ENCODE data around the gene DES. TPM values are rescaled to one million over a fixed set of nuclear protein-coding genes. Genes with fewer than 3 reads are reported as not detected.

DES gene
- total RNA-seq, 1 experiment from 2014 or later = not detected

- H3K4me3 Mint-ChIP-seq (ENCODE audit: unreplicated experiment) = no peak overlapping the region
- no peak for DNase-seq (ENCODE audit: unreplicated experiment)
- TF ChIP-seq CTCF (IDR thresholded peaks at IDR 0.05; ENCODE audit: unreplicated experiment) = no peak
- H3K27ac Mint-ChIP-seq (ENCODE audit: low read depth, unreplicated experiment) = no peak overlapping the region
- POLR2A ChIA-PET = interaction anchor here (0.7 to 2.2 kb wide), 3 partner anchors 10 to 198 kb away, joined by 3 to 6 read pairs (median 3); partner anchors contain the start of gene DNPEP
- H3K36me3 Mint-ChIP-seq (ENCODE audit: insufficient read depth, unreplicated experiment) = no peaks in the 10 kb centered on the region
- BruUV-seq (replicated peaks) = no TSS peak
- H3K27me3 Mint-ChIP-seq (ENCODE audit: insufficient read depth, unreplicated experiment) = no peaks in the 10 kb centered on the region
- intact Hi-C loops (cut with micrococcal nuclease) = no loop called here
- H3K4me1 Mint-ChIP-seq (ENCODE audit: insufficient read depth, unreplicated experiment) = no peaks in the 10 kb centered on the region
- no peaks in the 10 kb centered on the region for H3K9me3 Mint-ChIP-seq (ENCODE audit: unreplicated experiment)
- CTCF ChIA-PET = interaction anchor here (0.6 to 9.1 kb wide), 4 partner anchors 10 to 1876 kb away, joined by 3 to 287 read pairs (median 3); no protein-coding TSS in a partner anchor
Observed at GRCh38 chr2:219398721-219399363, 19.3 kb upstream of the DES start.

- Mint-ChIP-seq H3K4me1 (ENCODE audit: insufficient read depth, unreplicated experiment) (no peaks in the 10 kb centered on the region), H3K27ac (ENCODE audit: low read depth, unreplicated experiment) (no peak overlapping the region), H3K4me3 (ENCODE audit: unreplicated experiment) (no peak overlapping the region), H3K36me3 (ENCODE audit: insufficient read depth, unreplicated experiment) (no peaks in the 10 kb centered on the region), H3K9me3 (ENCODE audit: unreplicated experiment) (no peaks in the 10 kb centered on the region), H3K27me3 (ENCODE audit: insufficient read depth, unreplicated experiment) (no peaks in the 10 kb centered on the region)
- TF ChIP-seq CTCF (IDR thresholded peaks at IDR 0.05; ENCODE audit: unreplicated experiment) = no peak
- no peak for DNase-seq (ENCODE audit: unreplicated experiment)
- BruUV-seq (replicated peaks) = no TSS peak
- CTCF ChIA-PET = interaction anchor here (0.5 to 9.1 kb wide), 6 partner anchors 9 to 243 kb away, joined by 3 to 287 read pairs (median 4); no protein-coding TSS in a partner anchor
- POLR2A ChIA-PET = interaction anchor here (0.9 kb wide), 1 partner anchor 197 kb away, joined by 3 read pairs; no protein-coding TSS in a partner anchor
- intact Hi-C loops (cut with micrococcal nuclease) = loop anchor here (5.0 kb wide), 1 partner anchor 287 kb away; no protein-coding TSS in a partner anchor
Observed at GRCh38 chr2:219399716-219400478, 18.3 kb upstream of the DES start.

- no peaks in the 10 kb centered on the region for H3K9me3 Mint-ChIP-seq (ENCODE audit: unreplicated experiment)
- no TSS peak for BruUV-seq (replicated peaks)
- no peak overlapping the region for H3K27ac Mint-ChIP-seq (ENCODE audit: low read depth, unreplicated experiment)
- ChIA-PET CTCF (interaction anchor here (0.5 to 9.1 kb wide), 10 partner anchors 10 to 342 kb away, joined by 3 to 287 read pairs (median 4); no protein-coding TSS in a partner anchor), POLR2A (no interaction called here)
- no peaks in the 10 kb centered on the region for H3K36me3 Mint-ChIP-seq (ENCODE audit: insufficient read depth, unreplicated experiment)
- no peaks in the 10 kb centered on the region for H3K4me1 Mint-ChIP-seq (ENCODE audit: insufficient read depth, unreplicated experiment)
- DNase-seq (ENCODE audit: unreplicated experiment) = no peak
- H3K4me3 Mint-ChIP-seq (ENCODE audit: unreplicated experiment) = no peak overlapping the region
- H3K27me3 Mint-ChIP-seq (ENCODE audit: insufficient read depth, unreplicated experiment) = no peaks in the 10 kb centered on the region
- TF ChIP-seq CTCF (IDR thresholded peaks at IDR 0.05; ENCODE audit: unreplicated experiment) = no peak
- intact Hi-C loops (cut with micrococcal nuclease) = loop anchor here (5.0 kb wide), 1 partner anchor 287 kb away; no protein-coding TSS in a partner anchor
Observed at GRCh38 chr2:219400562-219400961, 17.6 kb upstream of the DES start.

GRCh38 chr2:219401606-219402005 is 16.6 kb upstream of the DES start:
- intact Hi-C loops (cut with micrococcal nuclease) = loop anchor here (2.0 to 5.0 kb wide), 2 partner anchors 241 to 286 kb away; no protein-coding TSS in a partner anchor

More at GRCh38 chr2:219401606-219402005, 16.6 kb upstream of the DES start:
- BruUV-seq (replicated peaks) = no TSS peak
- Mint-ChIP-seq H3K36me3 (ENCODE audit: insufficient read depth, unreplicated experiment) (no peaks in the 10 kb centered on the region), H3K27me3 (ENCODE audit: insufficient read depth, unreplicated experiment) (no peaks in the 10 kb centered on the region), H3K27ac (ENCODE audit: low read depth, unreplicated experiment) (no peak overlapping the region), H3K9me3 (ENCODE audit: unreplicated experiment) (no peaks in the 10 kb centered on the region), H3K4me3 (ENCODE audit: unreplicated experiment) (no peak overlapping the region), H3K4me1 (ENCODE audit: insufficient read depth, unreplicated experiment) (no peaks in the 10 kb centered on the region)
- TF ChIP-seq CTCF (IDR thresholded peaks at IDR 0.05; ENCODE audit: unreplicated experiment) = no peak
- ChIA-PET CTCF (interaction anchor here (0.6 to 9.1 kb wide), 31 partner anchors 8 to 304 kb away, joined by 3 to 287 read pairs (median 6); partner anchors contain the start of genes DES and DNPEP), POLR2A (no interaction called here)
- no peak for DNase-seq (ENCODE audit: unreplicated experiment)
